RWPE2 (cell line): Measurements from ENCODE around the gene ZMYND11.

ENCODE experiments used
- ATAC-seq: fragments of 200-7000 bp; cut with Tn5 transposase; 3 replicates; pipeline ENCODE4 v1.9.1; 2021; ENCODE audit warnings: low read depth
- DNase-seq: peaks from one replicate; pipeline ENCODE4 v3.0.0-alpha.2; 2020; ENCODE audit warnings: low spot score
- H3K27ac ChIP-seq: fragments of 450-650 bp; 2 replicates; pipeline ENCODE4 v1.5.1; 2017; ENCODE audit warnings: mild to moderate bottlenecking; ENCODE audit not compliant: poor library complexity, severe bottlenecking
- H3K27me3 ChIP-seq: fragments of 250-450 bp; sonication (Bioruptor Pico); 2 replicates; pipeline ENCODE4 v1.5.1; 2021; ENCODE audit warnings: mild to moderate bottlenecking, moderate library complexity; ENCODE audit not compliant: insufficient read depth, poor library complexity, severe bottlenecking
- H3K36me3 ChIP-seq: fragments of 250-450 bp; sonication (Bioruptor Pico); 2 replicates; pipeline ENCODE4 v1.5.1; 2020; ENCODE audit warnings: low read depth, mild to moderate bottlenecking, moderate library complexity
- H3K4me1 ChIP-seq: fragments of 250-450 bp; sonication (Bioruptor Pico); 2 replicates; pipeline ENCODE4 v1.5.1; 2021; ENCODE audit warnings: mild to moderate bottlenecking, moderate library complexity; ENCODE audit not compliant: insufficient read depth, poor library complexity, severe bottlenecking
- H3K4me3 ChIP-seq: fragments of 250-450 bp; sonication (Bioruptor Pico); 2 replicates; pipeline ENCODE4 v1.5.1; 2021; ENCODE audit warnings: mild to moderate bottlenecking, moderate library complexity; ENCODE audit not compliant: severe bottlenecking
- H3K9me3 ChIP-seq: fragments of 250-450 bp; sonication (Bioruptor Pico); 2 replicates; pipeline ENCODE4 v1.5.1; 2021; ENCODE audit warnings: mild to moderate bottlenecking, moderate library complexity; ENCODE audit not compliant: severe bottlenecking
- CTCF ChIP-seq: fragments of 450-650 bp; IDR thresholded peaks from one replicate; pipeline ENCODE4 v1.5.1; 2017; ENCODE audit warnings: mild to moderate bottlenecking, moderate library complexity; ENCODE audit not compliant: poor library complexity, severe bottlenecking

Gene ZMYND11

GRCh38 chr10:186911-187310, 51.7 kb downstream of the ZMYND11 start:
- no peak for TF ChIP-seq CTCF
- peaks cover 18% of the 10 kb centered on the region for H3K36me3 ChIP-seq
- no peaks in the 10 kb centered on the region for H3K27me3 ChIP-seq

GRCh38 chr10:188546-188945, 53.3 kb downstream of the ZMYND11 start:
- no peak for TF ChIP-seq CTCF
- Histone ChIP-seq H3K36me3 (peaks cover 16% of the 10 kb centered on the region), H3K27me3 (no peaks in the 10 kb centered on the region), H3K9me3 (no peaks in the 10 kb centered on the region), H3K27ac (no peak overlapping the region), H3K4me1 (peaks cover 3% of the 10 kb centered on the region), H3K4me3 (no peak overlapping the region)
- no peak for ATAC-seq
- no peak for DNase-seq

More at GRCh38 chr10:186911-187310, 51.7 kb downstream of the ZMYND11 start:
- H3K4me1 ChIP-seq: peaks cover 3% of the 10 kb centered on the region
- no peak overlapping the region for H3K27ac ChIP-seq
- no peak for ATAC-seq
- DNase-seq: no peak
- H3K9me3 ChIP-seq: no peaks in the 10 kb centered on the region
- no peak overlapping the region for H3K4me3 ChIP-seq

GRCh38 chr10:190216-190615, 55.0 kb downstream of the ZMYND11 start:
- Histone ChIP-seq H3K36me3 (peaks cover 7% of the 10 kb centered on the region), H3K27me3 (no peaks in the 10 kb centered on the region), H3K27ac (no peak overlapping the region), H3K4me3 (no peak overlapping the region), H3K4me1 (peaks cover 3% of the 10 kb centered on the region), H3K9me3 (no peaks in the 10 kb centered on the region)
- ATAC-seq: no peak
- TF ChIP-seq CTCF: no peak
- no peak for DNase-seq

GRCh38 chr10:191703-192518, 56.7 kb downstream of the ZMYND11 start:
- DNase-seq (no peak), ATAC-seq (0 out of 3 replicates have a peak, but pooled peaks have one; percentile 33)
- Histone ChIP-seq H3K27me3 (no peaks in the 10 kb centered on the region), H3K4me3 (no peak overlapping the region), H3K4me1 (peaks cover 3% of the 10 kb centered on the region), H3K27ac (no peak overlapping the region), H3K9me3 (no peaks in the 10 kb centered on the region), H3K36me3 (peaks cover 7% of the 10 kb centered on the region)
- TF ChIP-seq CTCF: no peak

GRCh38 chr10:194281-194680, 59.0 kb downstream of the ZMYND11 start:
- no peak for DNase-seq
- Histone ChIP-seq H3K36me3 (peaks cover 5% of the 10 kb centered on the region), H3K4me1 (peaks cover 3% of the 10 kb centered on the region), H3K9me3 (no peaks in the 10 kb centered on the region), H3K27me3 (no peaks in the 10 kb centered on the region), H3K4me3 (no peak overlapping the region), H3K27ac (no peak overlapping the region)
- no peak for TF ChIP-seq CTCF
- ATAC-seq: no peak
